ENCODE data around the gene TGFBR1.
A peak's percentile ranks its signal among the peaks of the same experiment; 100 is the strongest.
"Not testable (repeated sequence)": the region's sequence is repeated elsewhere in the genome, so short reads cannot be mapped to it uniquely, and the experiment has no call there.

TGFBR1 gene

DNA sequence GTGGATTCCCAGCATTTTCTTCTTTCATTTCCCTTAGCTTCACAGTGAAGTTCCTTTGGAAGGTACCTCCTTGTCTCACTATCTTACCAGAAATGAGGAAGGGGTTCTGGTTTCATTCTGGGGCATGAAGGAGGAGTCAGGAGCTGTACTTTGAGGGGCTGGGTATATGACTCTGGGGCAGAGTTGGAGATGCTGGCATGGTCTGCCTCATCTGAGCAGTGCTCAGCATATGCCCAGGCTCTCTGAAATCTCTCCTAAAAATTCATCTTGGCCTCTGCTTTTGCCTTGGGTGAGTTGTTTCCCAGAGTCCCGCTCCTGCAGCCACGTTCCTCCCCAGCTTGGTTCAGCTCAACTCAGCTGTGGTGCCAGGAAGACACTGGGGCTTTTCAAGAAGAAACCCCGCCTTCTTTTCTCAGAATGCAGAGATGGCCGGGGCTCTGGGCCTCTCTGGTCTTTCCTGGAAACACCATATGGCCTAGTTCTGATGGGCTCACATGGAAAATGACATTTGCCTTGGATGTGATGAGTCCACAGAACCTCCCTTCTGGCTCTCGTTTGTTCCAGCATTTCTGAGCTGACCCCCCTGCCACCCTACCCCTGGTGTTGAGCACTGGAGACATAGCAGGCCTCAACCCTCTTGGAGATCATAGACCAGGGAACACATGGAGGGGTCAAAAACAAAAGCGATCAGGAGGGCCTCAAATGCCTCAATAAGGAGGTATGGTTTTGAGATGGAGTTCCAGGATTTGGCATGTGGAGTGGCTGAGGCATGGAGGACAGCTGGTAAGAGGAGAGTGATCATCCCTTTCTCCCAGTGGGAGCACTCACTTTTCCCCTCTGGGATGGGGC, 12.0 kb upstream of the TGFBR1 start:
- Mint-ChIP-seq H3K4me3 (no peak overlapping the region), H3K27me3 (no peaks in the 10 kb centered on the region), H3K4me1 (no peaks in the 10 kb centered on the region), H3K27ac (no peak overlapping the region), H3K36me3 (no peaks in the 10 kb centered on the region), H3K9me3 (peaks cover 3% of the 10 kb centered on the region)
- ATAC-seq = no peak

GRCh38 chr9:99093492-99093791, 11.5 kb upstream of the TGFBR1 start:
- no peak for ATAC-seq
- H3K27me3 Mint-ChIP-seq = no peaks in the 10 kb centered on the region
- no peak overlapping the region for H3K27ac Mint-ChIP-seq
- peaks cover 3% of the 10 kb centered on the region for H3K9me3 Mint-ChIP-seq
- no peaks in the 10 kb centered on the region for H3K4me1 Mint-ChIP-seq
- no peaks in the 10 kb centered on the region for H3K36me3 Mint-ChIP-seq
- H3K4me3 Mint-ChIP-seq = no peak overlapping the region

- H3K9me3 Mint-ChIP-seq = peaks cover 2% of the 10 kb centered on the region
- no peaks in the 10 kb centered on the region for H3K4me1 Mint-ChIP-seq
Measured at GRCh38 chr9:99095565-99095964, 9.3 kb upstream of the TGFBR1 start.

DNA sequence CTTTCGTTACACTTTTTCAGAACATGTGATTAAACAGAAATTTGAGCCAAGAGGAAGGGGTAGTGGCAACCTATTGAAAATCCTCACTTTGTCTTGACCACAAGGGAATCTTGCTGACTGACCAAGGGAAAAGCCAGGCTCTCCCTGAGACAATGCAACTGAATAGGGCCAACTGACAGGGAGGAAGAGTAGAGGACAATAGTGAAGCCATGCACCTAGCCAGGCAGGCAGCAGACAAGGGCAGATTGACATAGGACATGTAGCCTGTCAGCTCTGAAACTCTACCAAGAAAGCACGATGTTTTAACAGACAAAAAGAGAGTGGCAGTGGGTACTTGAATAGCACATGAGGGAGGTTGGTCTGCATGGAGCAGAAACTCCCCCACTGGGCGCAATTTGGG, 8.5 kb upstream of the TGFBR1 start:
- no peak for ATAC-seq
- Mint-ChIP-seq H3K4me3 (no peak overlapping the region), H3K4me1 (no peaks in the 10 kb centered on the region), H3K36me3 (no peaks in the 10 kb centered on the region), H3K9me3 (peaks cover 2% of the 10 kb centered on the region), H3K27me3 (no peaks in the 10 kb centered on the region), H3K27ac (no peak overlapping the region)

More at GRCh38 chr9:99095565-99095964, 9.3 kb upstream of the TGFBR1 start:
- Mint-ChIP-seq H3K27me3 (no peaks in the 10 kb centered on the region), H3K36me3 (no peaks in the 10 kb centered on the region), H3K27ac (no peak overlapping the region), H3K4me3 (no peak overlapping the region)
- no peak for ATAC-seq

- ATAC-seq, H3K9me3 Mint-ChIP-seq, H3K4me3 Mint-ChIP-seq, H3K27me3 Mint-ChIP-seq, H3K36me3 Mint-ChIP-seq, H3K27ac Mint-ChIP-seq: not testable (repeated sequence)
- H3K4me1 Mint-ChIP-seq = peaks cover 15% of the 10 kb centered on the region
Measured at GRCh38 chr9:99099806-99100585, 4.9 kb upstream of the TGFBR1 start.

- no peak overlapping the region for H3K4me3 Mint-ChIP-seq
- no peak for ATAC-seq
- no peaks in the 10 kb centered on the region for H3K36me3 Mint-ChIP-seq
- H3K4me1 Mint-ChIP-seq = peaks cover 20% of the 10 kb centered on the region
- H3K9me3 Mint-ChIP-seq = peaks cover 2% of the 10 kb centered on the region
- no peak overlapping the region for H3K27ac Mint-ChIP-seq
- no peaks in the 10 kb centered on the region for H3K27me3 Mint-ChIP-seq
Measured at GRCh38 chr9:99101271-99101670, 3.6 kb upstream of the TGFBR1 start.

GRCh38 chr9:99101812-99102211, 3.1 kb upstream of the TGFBR1 start:
- Mint-ChIP-seq H3K4me1 (peaks cover 26% of the 10 kb centered on the region), H3K27me3 (no peaks in the 10 kb centered on the region), H3K4me3 (no peak overlapping the region), H3K27ac (no peak overlapping the region), H3K9me3 (peaks cover 2% of the 10 kb centered on the region), H3K36me3 (no peaks in the 10 kb centered on the region)
- no peak for ATAC-seq

- peak overlapping the region; percentile 81 for H3K27ac Mint-ChIP-seq
- no peaks in the 10 kb centered on the region for H3K36me3 Mint-ChIP-seq
- no peak for ATAC-seq
- H3K9me3 Mint-ChIP-seq = peaks cover 2% of the 10 kb centered on the region
- H3K4me1 Mint-ChIP-seq = peaks cover 41% of the 10 kb centered on the region
- H3K27me3 Mint-ChIP-seq = no peaks in the 10 kb centered on the region
- H3K4me3 Mint-ChIP-seq = peak overlapping the region; percentile 89
Measured at GRCh38 chr9:99103054-99103895, 1.6 kb upstream of the TGFBR1 start.

DNA sequence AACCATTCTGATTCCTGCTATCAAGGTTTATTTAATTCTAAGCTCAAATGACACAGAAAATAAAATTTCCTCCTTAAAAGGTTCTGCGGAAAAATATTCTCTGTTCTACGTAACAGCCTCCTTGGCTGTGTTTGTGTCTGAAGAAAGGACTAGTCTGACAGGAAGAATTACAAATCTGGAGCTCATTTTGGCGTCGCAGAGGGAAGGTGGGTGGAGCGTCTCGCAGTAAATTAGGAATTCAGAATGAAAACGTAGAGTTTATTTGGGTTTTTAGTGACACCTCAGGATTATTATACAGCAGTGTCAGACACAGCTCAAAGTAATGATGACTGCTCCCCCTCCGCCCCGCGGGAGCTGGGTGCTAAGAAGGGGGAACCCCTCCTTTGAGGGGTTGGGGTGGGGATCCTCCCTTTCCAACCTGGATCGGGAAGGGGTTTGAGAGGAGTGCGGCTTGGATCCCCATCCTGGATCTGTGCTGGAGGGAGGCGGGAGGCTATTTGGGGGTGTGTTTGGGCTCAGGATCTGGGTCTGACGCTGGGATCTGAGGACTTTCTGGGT, 933 bp upstream of the TGFBR1 start:
- Mint-ChIP-seq H3K27ac (peak overlapping the region; percentile 81), H3K27me3 (no peaks in the 10 kb centered on the region), H3K36me3 (no peaks in the 10 kb centered on the region), H3K9me3 (peaks cover 2% of the 10 kb centered on the region), H3K4me3 (peak overlapping the region; percentile 89), H3K4me1 (peaks cover 48% of the 10 kb centered on the region)
- ATAC-seq = no peak

DNA sequence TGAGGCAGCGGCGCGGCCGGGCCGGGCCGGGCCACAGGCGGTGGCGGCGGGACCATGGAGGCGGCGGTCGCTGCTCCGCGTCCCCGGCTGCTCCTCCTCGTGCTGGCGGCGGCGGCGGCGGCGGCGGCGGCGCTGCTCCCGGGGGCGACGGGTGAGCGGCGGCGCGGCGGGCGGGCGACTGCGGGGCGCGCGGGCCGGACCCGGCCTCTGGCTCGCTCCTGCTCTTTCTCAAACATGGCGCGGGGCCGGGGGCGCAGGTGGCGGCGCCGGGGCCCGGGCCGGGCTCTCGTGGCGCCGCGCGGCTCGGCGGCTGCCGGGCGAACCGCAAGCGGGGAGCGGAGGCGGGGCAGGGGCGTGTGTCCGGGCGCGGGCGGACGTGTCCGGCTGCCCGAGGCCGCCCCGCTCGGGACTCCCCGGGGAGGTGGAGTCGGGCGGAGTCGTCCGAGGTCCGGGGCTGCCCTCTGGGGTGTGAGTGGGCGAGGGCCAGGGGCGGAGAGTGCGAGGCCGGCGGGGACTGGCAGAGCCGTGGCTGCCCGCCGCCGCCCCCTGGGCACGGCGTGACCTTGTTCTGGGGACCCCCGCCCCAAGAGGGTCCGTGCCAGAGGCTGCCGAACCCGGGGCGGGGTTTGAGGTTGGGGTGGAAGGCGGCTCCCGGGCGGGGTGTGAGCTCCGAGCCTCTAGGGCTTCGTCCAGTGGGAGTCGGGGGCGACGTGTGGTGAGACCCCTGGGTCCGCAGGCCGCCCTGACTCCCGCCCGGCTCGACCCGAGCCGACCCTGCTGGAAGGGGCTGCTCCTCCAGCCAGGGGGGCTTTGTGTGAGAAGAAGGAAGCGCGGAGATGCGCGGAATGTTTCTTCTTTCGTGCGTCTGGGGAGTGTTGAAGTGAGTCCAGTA, 485 bp downstream of the TGFBR1 start:
- Mint-ChIP-seq H3K4me3 (peak overlapping the region; percentile 81), H3K4me1 (peaks cover 60% of the 10 kb centered on the region), H3K27me3 (no peaks in the 10 kb centered on the region), H3K36me3 (no peaks in the 10 kb centered on the region), H3K9me3 (no peaks in the 10 kb centered on the region), H3K27ac (peak overlapping the region; percentile 81)
- ATAC-seq = peak; percentile 71

DNA sequence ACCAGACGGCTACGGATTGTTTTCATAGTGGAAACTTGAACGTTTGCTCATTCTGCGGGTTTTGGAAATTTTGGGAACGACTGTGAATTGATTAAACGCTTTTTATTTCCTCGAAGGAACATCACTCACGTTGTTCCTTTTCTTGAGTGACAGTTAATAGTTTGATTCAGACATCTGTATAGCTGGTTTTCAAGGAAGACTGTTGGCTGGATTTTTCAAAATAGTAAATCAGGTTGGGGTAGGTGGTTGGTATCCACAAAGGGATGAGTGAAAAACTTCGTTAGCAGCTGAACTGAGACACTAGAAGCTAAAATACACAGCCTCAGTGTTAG, 1.1 kb downstream of the TGFBR1 start:
- H3K36me3 Mint-ChIP-seq = no peaks in the 10 kb centered on the region
- peak overlapping the region; percentile 81 for H3K27ac Mint-ChIP-seq
- peaks cover 63% of the 10 kb centered on the region for H3K4me1 Mint-ChIP-seq
- no peaks in the 10 kb centered on the region for H3K27me3 Mint-ChIP-seq
- H3K9me3 Mint-ChIP-seq = no peaks in the 10 kb centered on the region
- peak overlapping the region; percentile 81 for H3K4me3 Mint-ChIP-seq
- no peak for ATAC-seq

DNA sequence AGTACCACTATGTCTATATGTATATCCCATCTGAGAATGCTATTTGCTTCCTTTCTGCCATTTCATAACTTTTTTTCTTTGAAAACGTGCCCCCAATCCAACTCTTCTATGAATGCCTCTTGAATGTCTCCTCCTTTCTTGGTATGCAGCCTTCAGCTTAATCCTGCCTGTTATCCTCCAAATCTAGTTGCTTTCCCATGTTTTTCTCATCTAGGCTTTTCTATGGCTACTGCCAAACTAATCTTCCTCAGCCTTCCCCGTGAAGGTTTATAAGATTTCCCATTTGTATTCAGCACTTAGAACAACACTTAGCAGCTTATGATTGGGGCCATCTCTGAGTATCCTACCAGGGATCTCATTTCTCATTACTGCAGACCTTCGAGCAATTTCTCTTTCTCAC, 2.5 kb downstream of the TGFBR1 start:
- H3K4me1 Mint-ChIP-seq = peaks cover 73% of the 10 kb centered on the region
- H3K4me3 Mint-ChIP-seq = peak overlapping the region; percentile 60
- H3K9me3 Mint-ChIP-seq = no peaks in the 10 kb centered on the region
- H3K36me3 Mint-ChIP-seq = peaks cover 9% of the 10 kb centered on the region
- ATAC-seq = no peak
- no peaks in the 10 kb centered on the region for H3K27me3 Mint-ChIP-seq
- H3K27ac Mint-ChIP-seq = peak overlapping the region; percentile 11

DNA sequence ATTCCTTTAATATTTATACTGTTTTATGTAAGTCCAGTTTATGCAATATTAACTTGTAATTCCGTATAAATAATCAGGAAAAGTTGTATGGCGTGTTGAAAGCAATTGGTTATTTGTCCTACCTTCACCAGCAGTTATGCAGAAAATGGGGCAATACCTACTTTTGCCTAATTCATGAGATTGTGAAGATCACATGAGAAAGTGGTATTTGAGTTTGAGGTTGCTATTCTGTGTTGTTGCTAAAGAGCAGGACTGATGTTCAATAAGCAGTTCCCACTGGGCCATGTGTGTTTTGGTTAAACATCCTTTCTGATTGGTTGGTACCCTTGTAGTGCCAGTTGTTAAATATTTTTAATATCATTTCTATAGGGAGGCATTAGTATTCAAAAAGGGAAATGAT, 3.2 kb downstream of the TGFBR1 start:
- Mint-ChIP-seq H3K9me3 (no peaks in the 10 kb centered on the region), H3K27me3 (no peaks in the 10 kb centered on the region), H3K36me3 (peaks cover 13% of the 10 kb centered on the region), H3K4me1 (peaks cover 80% of the 10 kb centered on the region), H3K27ac (peak overlapping the region; percentile 46), H3K4me3 (no peak overlapping the region)
- ATAC-seq = no peak

- Mint-ChIP-seq H3K9me3 (no peaks in the 10 kb centered on the region), H3K27ac (peak overlapping the region; percentile 46), H3K4me3 (no peak overlapping the region), H3K36me3 (peaks cover 13% of the 10 kb centered on the region), H3K4me1 (peaks cover 79% of the 10 kb centered on the region), H3K27me3 (no peaks in the 10 kb centered on the region)
- ATAC-seq = no peak
Measured at GRCh38 chr9:99109522-99109921, 4.6 kb downstream of the TGFBR1 start.
